ENCODE results near the gene P3H1. TPM values are rescaled to one million over a fixed set of nuclear protein-coding genes. Genes with fewer than 3 reads are reported as not detected.

Gene P3H1
- total RNA-seq, 6 experiments from 2014 or later, result 19.7 to 25.3 (median 21.6) TPM

DNA sequence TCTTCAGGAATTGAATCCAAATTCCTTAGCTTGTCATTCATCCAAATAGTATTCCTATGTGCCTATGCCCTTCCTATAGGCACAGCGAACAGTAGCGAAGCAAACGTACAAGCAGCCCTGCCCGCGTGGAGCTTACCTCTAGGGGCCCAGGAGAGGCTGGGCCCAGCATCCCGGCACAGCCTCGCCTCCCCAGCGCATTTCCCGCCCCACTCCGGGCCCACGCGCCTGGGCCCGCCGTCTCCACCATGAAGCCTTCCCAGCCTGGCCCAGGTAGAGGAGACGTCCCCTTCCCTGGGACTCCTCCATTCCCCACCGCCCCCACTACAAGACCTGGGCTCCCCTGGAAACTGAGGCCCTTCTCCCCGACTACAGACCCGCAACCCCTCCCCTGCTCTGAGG, 17.7 kb upstream of the P3H1 start:
- intact Hi-C loops (cut with DNase I), result no loop called here
- TF ChIP-seq, protein P1, sequence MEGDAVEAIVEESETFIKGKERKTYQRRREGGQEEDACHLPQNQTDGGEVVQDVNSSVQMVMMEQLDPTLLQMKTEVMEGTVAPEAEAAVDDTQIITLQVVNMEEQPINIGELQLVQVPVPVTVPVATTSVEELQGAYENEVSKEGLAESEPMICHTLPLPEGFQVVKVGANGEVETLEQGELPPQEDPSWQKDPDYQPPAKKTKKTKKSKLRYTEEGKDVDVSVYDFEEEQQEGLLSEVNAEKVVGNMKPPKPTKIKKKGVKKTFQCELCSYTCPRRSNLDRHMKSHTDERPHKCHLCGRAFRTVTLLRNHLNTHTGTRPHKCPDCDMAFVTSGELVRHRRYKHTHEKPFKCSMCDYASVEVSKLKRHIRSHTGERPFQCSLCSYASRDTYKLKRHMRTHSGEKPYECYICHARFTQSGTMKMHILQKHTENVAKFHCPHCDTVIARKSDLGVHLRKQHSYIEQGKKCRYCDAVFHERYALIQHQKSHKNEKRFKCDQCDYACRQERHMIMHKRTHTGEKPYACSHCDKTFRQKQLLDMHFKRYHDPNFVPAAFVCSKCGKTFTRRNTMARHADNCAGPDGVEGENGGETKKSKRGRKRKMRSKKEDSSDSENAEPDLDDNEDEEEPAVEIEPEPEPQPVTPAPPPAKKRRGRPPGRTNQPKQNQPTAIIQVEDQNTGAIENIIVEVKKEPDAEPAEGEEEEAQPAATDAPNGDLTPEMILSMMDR (IDR thresholded peaks at IDR 0.05), result no peak
- TF ChIP-seq POLR2A (IDR thresholded peaks at IDR 0.05), result no peak
- Histone ChIP-seq H3K9me3 (no peaks in the 10 kb centered on the region), H3K27ac (no peak overlapping the region), H3K4me1 (peaks cover 0 to 7% (median 0%) of the 10 kb centered on the region in 4 donors), H3K36me3 (no peaks in the 10 kb centered on the region), H3K4me3 (no peak overlapping the region), H3K27me3 (no peaks in the 10 kb centered on the region)
- DNase-seq, result no peak
- peak in 2 of 4 donors; percentile 5 to 12 for ATAC-seq
- 93% methylated on average over 9 of the region's 18 CpGs for WGBS (ENCODE audit: insufficient coverage, low coverage, low lambda C conversion rate, missing lambda C conversion rate)

DNA sequence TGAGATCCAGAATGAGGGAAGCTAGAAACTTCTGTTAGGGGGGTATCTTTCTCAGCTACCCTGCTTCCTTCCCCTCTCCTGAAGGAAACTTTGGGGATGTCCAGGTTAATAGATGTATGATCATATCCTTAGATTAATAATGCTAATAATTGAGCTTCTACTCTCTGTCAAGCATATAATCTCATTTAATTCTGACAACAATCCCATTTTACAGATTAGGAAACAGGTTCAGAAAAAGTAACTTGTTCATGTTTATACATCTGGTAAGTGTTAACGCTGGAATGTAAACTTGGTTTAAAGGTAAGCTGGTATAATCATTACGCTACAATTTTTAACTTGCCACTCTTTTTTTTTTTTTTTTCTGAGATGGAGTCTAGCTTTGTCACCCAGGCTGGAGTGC, 16.3 kb upstream of the P3H1 start:
- Histone ChIP-seq H3K9me3 (no peaks in the 10 kb centered on the region), H3K27ac (no peak overlapping the region), H3K27me3 (no peaks in the 10 kb centered on the region), H3K4me1 (peaks cover 0 to 7% (median 0%) of the 10 kb centered on the region in 4 donors), H3K36me3 (no peaks in the 10 kb centered on the region), H3K4me3 (no peak overlapping the region)
- intact Hi-C loops (cut with DNase I), result no loop called here
- 92% methylated on average over 2 of the region's 2 CpGs for WGBS (ENCODE audit: insufficient coverage, low coverage, low lambda C conversion rate, missing lambda C conversion rate)
- no peak for ATAC-seq
- no peak for TF ChIP-seq POLR2A (IDR thresholded peaks at IDR 0.05)
- TF ChIP-seq, protein P1 (IDR thresholded peaks at IDR 0.05), result no peak
- DNase-seq, result no peak

DNA sequence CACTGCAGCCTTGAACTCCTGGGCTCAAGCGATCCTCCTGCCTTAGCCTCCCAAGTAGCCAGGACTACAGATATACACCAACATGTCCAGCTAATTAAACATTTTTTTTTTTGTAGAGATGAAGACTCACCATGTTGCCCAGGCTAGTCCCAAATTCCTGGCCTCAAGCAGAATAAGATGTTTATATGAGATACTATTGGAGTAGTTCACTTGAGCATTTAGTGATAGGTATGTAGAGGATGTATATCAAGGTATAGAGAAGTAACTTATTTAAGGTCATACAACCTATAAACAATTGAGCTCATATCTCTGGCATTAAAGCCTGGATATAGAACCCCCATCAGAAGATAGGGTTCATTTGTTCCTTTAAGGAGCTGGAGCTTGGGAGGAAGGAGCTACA, 13.3 kb upstream of the P3H1 start:
- 90% methylated on average over 1 of the region's 1 CpG for WGBS (ENCODE audit: insufficient coverage, low coverage, low lambda C conversion rate, missing lambda C conversion rate)

DNA sequence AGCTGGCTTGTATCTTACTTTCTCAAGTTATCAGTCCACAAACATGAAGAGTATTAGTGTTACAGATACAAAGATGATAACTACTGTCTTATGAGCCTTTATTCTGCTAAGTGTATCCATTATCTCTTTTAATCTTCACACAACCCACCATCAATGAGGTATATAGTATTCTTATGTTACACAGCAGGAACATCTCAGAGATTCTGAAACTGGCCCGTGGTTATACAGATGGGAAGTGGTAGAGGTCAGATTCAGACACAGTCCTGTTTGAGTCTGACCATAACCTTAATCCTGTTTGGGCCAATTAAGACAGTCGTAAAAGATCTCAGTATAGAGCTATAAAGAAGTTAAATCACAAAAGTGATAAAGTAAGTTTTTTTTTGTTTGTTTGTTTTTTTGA, 12.9 kb upstream of the P3H1 start:
- 75% methylated on average over 2 of the region's 2 CpGs for WGBS (ENCODE audit: insufficient coverage, low coverage, low lambda C conversion rate, missing lambda C conversion rate)
- peaks cover 0 to 8% (median 0%) of the 10 kb centered on the region in 4 donors for H3K4me1 ChIP-seq
- H3K4me3 ChIP-seq, result no peak overlapping the region
- no peaks in the 10 kb centered on the region for H3K27me3 ChIP-seq
- no peak for DNase-seq
- H3K36me3 ChIP-seq, result peaks cover 0 to 31% (median 0%) of the 10 kb centered on the region in 4 donors
- TF ChIP-seq, protein P1 (IDR thresholded peaks at IDR 0.05), result no peak
- no peak for TF ChIP-seq POLR2A (IDR thresholded peaks at IDR 0.05)
- no peaks in the 10 kb centered on the region for H3K9me3 ChIP-seq
- H3K27ac ChIP-seq, result no peak overlapping the region
- no peak for ATAC-seq
- intact Hi-C loops (cut with DNase I), result loop anchor here in 1 of 2 donors (5.0 to 10.0 kb wide), 2 partner anchors 133 to 295 kb away; no protein-coding TSS in a partner anchor

More for the DNA sequence above, 13.3 kb upstream of the P3H1 start:
- no peak for TF ChIP-seq POLR2A (IDR thresholded peaks at IDR 0.05)
- TF ChIP-seq, protein P1 (IDR thresholded peaks at IDR 0.05), result no peak
- DNase-seq (no peak), ATAC-seq (no peak)
- no peaks in the 10 kb centered on the region for H3K9me3 ChIP-seq
- H3K4me3 ChIP-seq, result no peak overlapping the region
- no peaks in the 10 kb centered on the region for H3K27me3 ChIP-seq
- H3K36me3 ChIP-seq, result peaks cover 0 to 26% (median 0%) of the 10 kb centered on the region in 4 donors
- peaks cover 0 to 7% (median 0%) of the 10 kb centered on the region in 4 donors for H3K4me1 ChIP-seq
- no peak overlapping the region for H3K27ac ChIP-seq
- intact Hi-C loops (cut with DNase I), result no loop called here

DNA sequence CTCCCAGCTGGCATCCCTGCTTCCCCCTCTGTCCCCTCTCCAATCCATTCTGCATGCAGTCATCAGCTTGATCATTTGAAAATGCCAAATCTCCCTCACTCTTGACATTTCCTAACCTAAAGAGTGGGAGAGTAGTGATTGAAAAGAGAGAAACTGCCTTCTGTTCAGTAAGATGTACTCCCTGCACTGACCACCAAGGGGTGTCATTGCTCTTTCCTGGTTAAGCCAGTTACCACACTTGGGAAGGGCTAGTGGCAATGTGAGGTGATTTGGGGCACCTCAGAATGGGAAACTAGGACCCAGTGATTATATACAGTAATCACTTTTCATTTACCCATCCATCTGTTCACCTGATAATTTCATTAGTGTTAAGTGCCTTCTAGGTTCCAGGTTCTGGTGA, 11.0 kb upstream of the P3H1 start:
- Histone ChIP-seq H3K4me1 (peaks cover 0 to 11% (median 0%) of the 10 kb centered on the region in 4 donors), H3K27me3 (no peaks in the 10 kb centered on the region), H3K27ac (no peak overlapping the region), H3K36me3 (peaks cover 0 to 44% (median 0%) of the 10 kb centered on the region in 4 donors), H3K4me3 (no peak overlapping the region), H3K9me3 (no peaks in the 10 kb centered on the region)
- DNase-seq, result no peak
- intact Hi-C loops (cut with DNase I), result loop anchor here in 1 of 2 donors (5.0 to 10.0 kb wide), 2 partner anchors 134 to 297 kb away; no protein-coding TSS in a partner anchor
- peak; percentile 67 to 76 (median 74) for ATAC-seq
- TF ChIP-seq, protein P1 (IDR thresholded peaks at IDR 0.05), result peak; percentile 56 to 64 (median 61)
- no peak for TF ChIP-seq POLR2A (IDR thresholded peaks at IDR 0.05)

All from right lobe of liver (tissue), 6 donors.